NCI-H1694 (cell line): ENCODE measurements around the gene TREML2.

Experiments
- DNase-seq: peaks from one replicate; lab custom pipeline; 2025; lab: John Stamatoyannopoulos, UW

Gene TREML2

DNA sequence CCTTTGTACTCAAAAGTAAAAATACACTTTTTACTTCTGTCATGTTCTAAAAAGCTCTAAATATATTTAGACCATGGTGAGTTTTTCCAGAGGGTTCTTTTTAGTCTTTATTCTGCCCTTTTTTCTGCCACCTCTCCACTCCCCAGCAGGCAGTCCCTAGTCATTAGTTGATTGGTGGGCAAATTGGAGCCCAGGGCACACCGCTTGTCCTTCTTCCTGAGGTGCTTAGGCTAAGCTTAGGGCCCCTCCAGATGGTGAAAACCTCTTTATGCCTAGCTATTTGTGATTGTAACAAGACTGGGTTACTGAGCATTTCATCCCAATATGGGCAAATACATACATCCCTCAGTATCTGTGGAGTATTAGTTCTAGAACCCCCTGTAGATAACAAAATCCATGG lies 53.0 kb downstream of the TREML2 start:
- no peak for DNase-seq
